Stimulated activated CD8-positive, alpha-beta memory T cell treated with anti-CD3 and anti-CD28 coated beads, Interleukin-4, amount 100 ng/mL, for 1 hour (primary cell): ENCODE measurements around the gene SULT4A1.

Experiments used
- DNase-seq, 2 donors: peaks; one replicate each; pipeline ENCODE4 v3.0.0-alpha.2; 2020; ENCODE audit warnings: low read depth in 2 of 2, low spot score in 1 of 2

The SULT4A1 gene

DNA sequence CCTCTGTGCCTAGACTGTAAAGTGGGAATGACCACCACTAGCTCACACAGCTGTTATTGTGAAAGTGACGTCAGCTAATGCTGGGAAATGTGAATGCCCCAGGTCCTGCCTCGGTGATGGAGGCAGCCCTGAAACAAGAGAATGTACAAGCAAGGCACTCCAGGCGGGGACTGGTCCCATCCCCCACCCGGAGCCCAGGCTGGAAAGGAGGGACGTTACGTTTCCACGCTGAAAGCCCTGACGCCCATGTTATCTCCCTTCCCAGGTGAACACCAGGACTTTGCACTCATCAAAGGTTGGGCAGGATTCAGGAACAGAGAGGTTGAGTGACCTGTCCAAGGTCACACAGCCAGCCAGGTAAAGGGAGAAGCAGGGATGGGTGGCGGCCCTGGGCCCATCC, 784 bp downstream of the SULT4A1 start:
- no peak for DNase-seq

DNA sequence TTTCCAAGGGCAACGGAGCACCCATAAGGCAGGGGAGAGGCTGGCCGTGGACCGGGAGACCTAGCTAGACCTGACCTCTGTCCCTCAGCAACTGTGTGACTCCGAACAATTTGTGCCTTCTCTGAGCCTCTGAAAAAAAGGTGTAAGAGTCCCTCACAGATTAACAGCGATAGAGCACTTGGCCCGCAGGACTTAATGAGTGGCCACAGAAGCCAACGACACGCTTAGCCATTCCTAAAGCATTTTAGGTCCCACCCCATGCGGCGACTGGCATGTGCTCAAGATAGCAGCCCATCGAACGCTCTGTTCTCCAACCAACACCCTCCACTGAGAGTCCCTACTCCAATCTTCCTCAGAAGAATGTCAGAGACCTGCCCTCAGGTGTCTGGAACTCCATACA, 1.5 kb downstream of the SULT4A1 start:
- no peak for DNase-seq

DNA sequence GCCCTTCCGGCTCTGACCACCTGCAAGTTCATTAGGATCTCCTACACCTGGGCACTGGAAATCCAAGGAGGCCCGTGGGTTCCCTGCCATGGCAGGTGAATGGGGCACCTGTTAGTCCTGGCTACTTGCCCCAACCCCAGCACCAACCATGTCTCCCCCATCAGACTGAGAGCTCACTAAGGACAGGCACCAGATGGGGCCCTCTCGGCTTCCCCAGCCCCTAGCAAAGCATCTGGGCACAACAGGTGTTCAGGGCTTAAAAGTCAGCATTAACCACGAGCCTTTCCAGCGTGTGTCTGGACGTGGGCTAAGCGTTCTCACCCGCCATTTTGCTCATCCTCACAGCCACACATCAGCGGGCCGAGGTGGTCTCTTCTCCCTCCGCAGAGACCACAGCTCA, 2.2 kb downstream of the SULT4A1 start:
- DNase-seq = no peak

DNA sequence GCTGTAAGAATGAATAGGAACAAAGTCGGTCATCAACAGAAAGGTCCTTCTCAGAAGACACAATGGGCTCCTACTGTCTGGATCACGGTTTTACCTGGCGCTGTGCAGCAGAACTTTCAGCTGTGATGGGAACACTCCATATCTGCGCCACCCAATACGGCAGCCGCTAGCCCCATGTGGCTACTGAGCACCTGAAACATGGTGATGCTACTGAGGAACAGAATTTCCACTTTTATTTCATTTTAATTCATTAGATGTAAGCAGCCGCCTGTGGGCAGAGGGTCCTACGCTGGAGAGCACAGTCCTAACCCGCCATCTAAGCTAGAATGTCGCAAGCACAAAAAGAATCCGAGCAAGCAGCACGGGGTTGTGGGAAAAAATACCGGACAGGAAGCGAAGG, 2.7 kb downstream of the SULT4A1 start:
- no peak for DNase-seq

DNA sequence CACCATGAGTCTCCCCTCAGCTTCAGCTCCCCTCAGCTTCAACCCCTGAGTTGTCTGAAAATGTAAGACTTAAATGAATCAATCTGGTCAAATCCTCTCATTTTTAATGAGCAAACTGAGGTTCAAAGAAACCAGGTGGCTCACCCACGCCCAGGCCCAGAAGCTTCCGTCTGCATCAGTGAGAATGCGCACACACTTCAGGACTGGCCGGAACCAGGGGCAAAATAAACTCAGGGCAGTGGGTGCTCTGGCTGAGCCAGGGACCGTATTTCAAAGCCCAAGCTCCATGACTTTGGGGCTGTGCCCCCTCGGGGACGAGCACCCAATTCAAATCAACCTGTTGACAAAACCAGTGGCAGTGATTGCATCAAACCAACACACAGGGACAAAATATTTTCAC, 3.1 kb downstream of the SULT4A1 start:
- DNase-seq = no peak

DNA sequence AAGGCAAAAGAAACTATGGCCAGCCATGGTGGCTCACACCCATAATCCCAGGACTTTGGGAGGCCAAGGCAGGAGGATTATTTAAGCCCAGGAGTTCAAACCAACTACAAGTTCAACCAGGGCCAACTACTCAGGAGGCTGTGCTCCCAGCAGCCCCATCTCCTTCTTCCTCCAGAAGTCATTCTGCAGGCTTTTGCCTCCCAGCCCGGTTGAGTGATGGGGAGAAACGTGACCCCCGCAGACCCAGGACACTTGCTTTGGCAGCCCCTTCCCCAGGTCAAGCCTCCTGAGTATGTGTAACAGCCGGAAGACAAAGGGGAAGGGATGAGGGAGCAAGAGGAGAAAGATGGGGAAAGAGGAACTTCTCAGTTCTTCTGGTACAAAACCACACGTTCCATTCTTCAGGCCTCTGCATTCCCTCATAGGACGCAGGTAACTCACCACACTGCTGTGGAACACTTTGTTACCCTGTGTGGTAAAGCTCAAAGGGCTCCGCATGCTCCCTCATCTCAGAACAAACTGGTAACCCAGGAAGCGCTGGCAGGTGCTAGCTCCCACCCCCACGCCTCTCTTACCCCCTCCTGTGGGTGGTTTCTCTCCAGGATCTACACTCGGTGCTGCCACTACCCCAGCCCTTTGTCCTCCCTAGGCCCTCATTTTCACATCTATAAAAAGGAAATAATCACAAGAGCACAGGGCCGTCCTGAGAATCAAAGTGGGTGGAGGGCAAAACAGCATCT, 4.0 kb downstream of the SULT4A1 start:
- DNase-seq = no peak

DNA sequence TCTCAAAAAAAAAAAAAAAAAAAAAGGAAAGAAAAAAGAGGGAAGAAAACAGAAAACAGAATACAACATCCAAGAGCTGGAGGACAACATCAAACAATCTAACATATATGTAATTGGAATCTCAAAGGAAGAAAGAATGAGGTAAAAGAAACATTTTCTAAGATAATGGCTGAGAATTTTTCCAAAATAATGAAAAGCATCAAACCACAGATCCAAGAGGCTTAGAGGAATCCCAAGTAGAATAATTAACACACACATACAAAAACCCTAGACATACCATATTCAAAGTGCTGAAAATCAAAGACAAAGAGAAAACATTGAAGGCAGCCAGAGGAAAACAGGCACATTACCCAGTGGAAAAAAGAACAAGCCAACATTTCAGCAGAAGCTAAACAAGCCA, 4.9 kb downstream of the SULT4A1 start:
- no peak for DNase-seq

DNA sequence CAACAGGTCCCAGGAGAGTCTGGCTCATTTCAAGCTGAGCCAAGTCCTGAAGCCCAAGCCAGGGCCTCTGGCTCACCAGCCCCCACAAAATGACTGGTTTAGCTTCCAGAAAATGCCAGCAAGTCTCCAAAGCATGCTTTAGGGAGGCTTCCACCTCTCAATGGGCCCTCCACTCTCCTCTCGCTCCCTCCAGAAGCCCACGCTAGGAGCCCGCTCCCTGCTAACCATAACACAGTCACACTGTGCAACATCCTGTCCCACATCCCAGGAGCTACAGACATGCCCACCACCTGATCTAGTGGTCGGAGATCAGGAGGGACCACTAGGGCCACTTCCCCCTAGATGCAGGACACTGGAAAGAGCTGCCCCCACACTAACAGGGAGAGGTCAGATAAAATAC, 6.9 kb downstream of the SULT4A1 start:
- DNase-seq = no peak

DNA sequence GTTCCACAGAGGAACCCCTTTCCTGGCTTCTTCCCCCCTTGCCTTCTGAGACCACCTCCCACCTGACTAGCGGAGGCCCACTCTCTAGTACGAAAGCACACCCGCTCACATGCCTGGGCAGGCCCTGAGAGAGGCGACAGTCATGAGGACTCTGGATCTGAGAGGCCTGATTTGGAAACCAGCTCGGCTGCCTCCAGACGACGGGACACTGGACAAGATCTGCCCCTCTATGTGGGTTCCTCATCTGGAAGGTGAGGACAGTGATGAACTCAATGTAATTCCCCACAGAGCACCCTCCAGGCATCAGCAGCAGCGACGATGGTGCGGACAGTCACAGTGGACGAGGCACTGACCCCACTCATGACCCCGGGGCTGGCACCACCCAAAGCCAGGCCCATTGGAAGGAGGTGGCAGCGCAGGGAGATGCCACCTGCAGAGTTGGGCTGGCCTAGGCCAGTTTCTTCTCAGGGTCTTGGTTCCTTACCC, 7.5 kb downstream of the SULT4A1 start:
- DNase-seq = no peak

DNA sequence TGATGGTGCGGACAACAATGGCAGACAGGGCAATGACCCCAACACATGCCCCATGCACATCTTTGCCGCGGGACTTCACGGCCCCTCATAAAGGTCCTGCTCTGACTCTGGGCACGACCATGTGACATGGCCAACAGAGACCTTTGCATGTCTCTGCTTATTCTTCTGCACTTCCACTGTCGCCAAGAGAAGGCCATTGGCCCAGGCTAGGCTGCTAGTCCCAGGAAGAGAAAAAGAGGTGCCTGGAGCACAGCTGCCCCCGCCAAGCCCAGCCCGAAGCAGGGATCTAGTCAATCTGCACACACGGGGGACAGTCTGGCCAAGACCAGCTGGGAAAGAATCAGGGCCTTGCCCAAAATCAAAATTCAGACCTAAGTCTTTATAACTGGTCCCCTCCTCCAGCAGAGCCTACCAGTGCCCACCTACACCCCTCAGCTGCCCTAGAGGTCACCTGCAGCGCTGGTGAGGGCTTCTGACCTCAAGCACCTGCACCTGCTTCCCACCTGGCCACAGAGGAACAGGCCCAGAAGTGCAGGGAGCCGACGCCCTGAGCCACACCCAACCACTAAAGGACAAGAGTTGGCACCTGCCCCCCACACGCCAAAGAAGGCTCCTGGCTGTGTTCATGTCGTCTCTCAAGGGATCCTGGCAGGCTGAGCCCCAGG, 8.1 kb downstream of the SULT4A1 start:
- DNase-seq = no peak

DNA sequence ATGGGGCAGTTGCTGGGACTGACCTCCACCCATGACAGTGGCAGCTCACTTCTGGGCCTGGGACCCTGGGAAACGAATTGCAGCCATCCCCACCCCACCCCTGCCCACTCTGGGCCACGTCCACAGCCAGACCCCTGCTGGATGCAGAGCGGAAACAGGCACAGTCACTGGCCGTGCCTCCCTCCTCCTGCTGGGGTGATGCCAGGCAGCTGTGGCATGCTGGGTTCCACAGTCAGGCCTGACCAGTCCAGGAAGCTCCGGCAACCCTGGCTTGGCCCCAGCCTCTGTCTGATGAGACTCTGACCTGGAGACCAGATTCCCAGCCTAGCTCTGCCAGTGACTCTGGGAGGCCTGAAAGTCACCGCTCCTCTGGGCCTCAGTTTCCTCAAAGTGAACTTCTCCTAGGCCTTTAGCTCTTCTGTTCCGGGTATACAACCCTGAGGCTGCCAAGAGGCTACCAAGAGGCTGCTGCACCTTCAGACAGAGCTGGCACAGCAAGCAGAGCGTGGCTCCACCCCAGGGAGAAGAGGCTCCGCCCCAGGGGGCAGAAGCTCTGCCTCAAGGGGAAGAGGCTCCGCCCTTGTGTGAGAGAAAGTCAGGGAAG, 8.9 kb downstream of the SULT4A1 start:
- no peak for DNase-seq

DNA sequence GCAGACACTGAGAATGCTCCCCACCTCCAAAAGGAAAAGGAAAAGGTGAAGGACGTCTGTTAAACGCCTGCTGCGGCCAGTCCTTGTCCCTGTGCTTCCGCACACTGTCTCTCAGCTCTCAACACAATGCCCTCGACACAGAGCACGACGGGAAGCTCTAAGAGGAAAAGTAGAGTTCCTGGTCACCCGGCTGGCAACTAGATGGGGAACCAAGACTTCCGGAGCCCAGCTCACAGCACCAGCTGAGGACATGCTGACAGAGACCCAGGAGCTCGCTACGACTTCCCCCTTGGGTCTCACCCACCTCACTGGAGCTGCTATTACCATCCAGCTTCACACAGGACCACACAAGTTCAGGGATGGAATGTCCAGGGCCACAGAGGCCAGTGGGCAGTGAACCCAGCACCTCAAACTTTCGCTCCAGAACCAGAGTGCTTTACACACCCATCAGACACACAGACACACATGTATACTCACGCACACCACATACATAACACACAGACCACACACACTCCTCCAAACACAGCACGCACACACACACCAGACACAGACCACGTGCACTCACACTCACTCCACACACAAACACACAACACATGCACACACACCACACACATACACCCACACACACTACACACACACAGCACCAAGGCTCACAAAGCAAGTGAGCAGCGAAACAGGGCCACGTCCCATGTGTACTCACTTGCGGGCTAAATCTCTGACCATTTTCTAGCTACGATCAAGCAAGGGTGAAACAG, 9.6 kb downstream of the SULT4A1 start:
- DNase-seq = no peak

DNA sequence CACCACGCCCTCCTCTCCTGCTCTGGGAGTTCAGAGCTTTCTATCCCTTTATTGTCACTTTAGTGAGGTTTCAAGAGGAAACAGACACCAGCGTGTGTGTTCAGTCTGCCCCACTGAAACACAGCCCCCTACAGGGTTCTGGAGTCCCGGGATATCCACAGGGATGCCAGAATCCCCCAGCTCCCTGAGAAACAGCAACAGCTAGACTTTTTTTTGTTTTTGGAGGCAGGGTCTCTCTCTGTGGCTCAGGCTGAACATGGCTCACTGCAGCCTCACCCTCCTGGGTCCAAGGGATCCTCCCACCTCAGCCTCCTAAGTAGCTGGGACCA, 10.4 kb downstream of the SULT4A1 start:
- DNase-seq = no peak

DNA sequence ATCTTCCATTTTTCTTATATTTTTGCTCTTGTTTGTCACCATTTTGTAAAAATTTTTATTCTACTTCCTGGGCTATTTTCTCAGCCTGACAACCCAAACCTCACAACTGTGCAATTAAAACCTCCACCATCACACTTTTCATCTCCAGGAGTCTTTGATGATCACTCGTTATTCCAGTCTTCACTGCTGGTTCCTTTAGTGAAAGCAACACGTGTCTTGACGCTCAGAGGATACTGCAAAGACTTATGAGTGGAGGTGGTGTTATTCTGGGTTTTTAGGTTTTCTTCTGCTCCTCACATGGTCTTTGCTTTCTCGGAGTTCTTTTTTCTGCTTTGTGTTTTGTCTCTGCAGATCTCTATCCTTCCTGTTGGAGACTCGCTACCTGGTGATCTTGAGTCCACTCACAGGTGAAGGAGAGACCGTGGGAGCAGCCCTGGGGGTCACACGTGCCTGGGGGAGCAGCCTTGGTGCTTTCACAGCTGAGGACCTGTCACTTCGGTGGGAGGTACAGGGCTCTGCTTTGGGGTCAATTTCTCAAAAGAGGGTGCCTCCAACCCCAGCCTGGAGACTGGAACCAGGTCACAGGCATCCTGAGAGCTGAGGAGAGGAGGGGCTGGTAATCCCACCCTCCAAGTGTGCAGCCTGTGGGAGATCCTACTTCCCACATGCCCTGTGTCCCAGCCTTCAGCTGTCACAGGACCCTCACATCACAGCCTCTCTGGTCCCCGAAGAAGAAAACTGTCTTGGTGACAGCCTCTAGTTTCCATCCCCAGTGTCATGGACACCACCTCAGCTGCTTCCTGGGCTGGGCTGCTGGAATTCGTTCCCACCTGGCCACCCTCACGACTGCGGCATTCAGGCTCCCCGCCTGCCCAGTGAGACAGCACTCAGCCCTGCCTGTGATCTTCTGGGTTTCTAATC, 11.0 kb downstream of the SULT4A1 start:
- DNase-seq = no peak

DNA sequence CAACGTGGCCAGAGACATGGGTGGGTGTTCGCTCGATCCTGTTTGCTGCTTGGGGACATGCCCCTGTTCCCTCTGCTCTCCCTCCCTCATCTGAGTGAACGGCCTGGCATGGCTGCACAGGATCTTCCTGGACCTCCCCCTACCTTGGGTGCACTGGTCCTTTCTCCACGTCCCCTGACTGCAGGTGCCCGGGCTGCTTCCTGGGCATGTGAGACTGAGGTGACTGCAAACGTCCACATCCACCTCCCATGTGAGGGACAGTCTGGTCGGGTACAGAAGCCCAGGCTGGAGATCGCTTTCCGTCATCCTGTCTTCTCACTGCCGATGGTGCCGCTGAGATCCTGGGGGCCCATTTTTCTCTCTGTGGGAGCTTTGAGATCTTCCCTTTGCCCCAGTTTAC, 11.8 kb downstream of the SULT4A1 start:
- no peak for DNase-seq

DNA sequence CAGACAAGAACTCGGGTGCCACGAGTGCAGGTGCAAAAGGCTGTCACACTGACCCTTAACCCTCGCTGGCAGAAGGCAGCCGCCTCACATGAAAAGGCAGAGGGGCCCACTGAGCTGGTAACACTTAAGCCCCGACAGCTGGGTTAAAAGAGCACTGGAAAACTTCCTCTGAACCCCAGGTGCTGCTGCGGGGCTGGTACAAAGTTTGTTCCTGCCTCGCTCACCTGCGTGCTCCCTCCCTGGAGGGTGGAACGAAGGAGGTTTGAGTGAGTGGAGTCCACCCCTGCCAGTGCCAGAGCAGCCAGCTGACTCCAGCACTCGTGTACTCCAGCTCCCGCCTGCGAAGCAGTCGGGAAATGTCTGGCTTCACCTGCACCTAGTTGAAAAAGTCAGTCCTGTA, 12.6 kb downstream of the SULT4A1 start:
- DNase-seq = no peak

DNA sequence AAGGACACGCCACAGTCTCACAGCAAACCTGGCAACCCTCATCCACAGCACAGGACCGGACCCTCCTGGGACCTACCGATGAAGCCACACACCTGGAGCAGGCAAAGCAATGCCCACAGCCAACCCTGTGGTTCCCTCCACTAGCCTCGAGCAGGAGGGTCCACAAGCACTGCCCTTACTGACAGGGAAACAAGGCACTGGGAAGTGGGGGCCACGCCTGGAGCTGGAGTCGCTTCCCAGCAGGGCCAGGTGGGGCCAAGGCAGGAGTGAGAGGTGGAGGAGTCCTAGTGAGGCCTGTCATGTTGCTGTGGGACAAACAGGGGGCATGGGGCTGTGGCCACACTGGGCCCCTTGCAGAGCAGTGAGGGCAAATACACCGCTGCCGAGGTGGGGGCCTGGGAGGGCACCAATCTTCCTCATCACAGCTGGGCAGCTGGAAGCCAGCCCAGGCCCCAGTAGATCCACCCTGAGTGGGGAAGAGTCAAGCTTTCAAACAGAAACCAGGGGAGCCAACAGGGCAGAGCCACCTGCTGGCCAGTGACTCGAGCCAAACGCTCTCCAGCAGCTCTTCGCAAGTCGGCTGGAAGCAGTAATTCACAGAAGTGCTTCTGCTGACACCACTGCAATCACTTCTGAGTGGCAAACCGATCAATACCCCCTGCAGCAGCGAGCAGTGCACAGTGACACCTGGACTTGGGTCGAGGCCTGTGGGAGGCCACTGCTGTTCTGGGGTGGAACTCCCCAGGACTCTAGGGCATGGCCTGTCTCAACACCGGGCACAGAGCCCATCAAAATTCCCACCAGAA, 13.7 kb downstream of the SULT4A1 start:
- DNase-seq = no peak

DNA sequence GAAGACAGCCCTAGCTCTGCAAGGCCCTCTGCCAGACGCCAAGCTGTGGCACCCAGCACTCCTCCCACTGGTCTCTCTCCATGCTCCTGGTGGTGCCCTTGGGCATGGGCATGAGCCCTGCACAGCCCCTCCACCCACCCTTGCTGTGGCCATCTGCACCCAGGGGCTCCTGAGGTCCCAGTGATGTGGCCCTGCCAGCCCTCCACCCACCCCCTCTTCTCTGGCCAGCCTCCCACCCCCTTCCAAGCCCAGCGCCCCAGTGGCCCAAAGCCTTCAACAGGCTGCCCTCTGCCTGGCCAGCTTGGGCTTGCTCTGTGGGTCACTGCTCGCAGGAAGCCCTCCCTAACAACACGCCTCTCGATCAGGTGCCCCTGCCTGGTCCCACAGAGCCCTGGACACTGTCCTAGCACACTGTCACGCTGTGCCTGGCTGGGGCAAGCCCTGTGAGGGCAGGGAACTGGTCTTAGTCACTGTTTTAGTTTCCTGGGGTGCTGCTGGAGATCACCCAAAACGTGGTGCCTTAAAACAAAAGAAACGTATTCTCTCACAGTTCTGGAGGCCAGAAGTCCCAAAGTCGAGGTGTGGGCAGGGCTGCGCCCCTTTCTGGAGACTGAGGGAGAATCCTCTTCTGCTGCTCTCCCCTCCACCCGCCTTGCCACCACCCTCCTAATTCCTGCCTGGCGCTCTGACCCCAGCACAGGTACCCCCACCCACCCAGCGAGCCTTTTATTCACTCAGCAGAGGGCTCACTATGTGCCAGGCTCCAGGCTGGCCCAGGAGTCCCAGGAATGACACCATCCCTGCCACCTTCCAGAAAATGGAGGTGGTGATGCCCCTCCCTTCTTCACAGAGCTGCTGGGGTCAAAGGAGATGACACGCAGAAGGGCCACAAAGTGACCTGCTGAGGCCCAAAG, 14.7 kb downstream of the SULT4A1 start:
- no peak for DNase-seq

DNA sequence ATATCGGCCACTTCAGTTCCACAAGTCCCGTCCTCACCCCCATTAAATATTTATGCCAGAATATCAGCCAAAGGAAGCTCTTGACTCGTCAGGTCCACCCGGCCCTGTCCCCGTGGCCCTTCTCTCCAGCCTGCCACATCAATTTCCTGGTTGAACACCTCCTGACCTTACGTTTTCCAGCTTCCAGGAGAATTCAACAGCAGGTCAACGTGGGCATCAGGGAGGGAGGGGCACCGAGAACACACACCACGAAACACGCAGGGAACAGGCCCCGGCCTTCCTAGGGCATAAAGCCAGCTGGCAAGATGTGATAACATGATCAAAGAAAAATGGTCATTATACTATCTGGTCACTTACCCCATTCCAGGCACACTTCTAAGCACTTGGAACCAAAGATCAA, 15.3 kb downstream of the SULT4A1 start:
- no peak for DNase-seq
